NCI-H128 (cell line): ENCODE data around the gene SLFN12.
"Not testable (repeated sequence)": the region's sequence is repeated elsewhere in the genome, so short reads cannot be mapped to it uniquely, and the experiment has no call there.

Source experiments
- DNase-seq: peaks from one replicate; lab custom pipeline; 2025; ENCODE audit not compliant: unreplicated experiment; lab: John Stamatoyannopoulos, UW

The SLFN12 gene

GRCh38 chr17:35432176-35433074 lies at the start of gene SLFN12:
Gene SLFN12, minus strand, starts transcription at chr17:35432500. Its CDS starts 9,472 bp downstream, at chr17:35423028.
- no peak for DNase-seq

GRCh38 chr17:35479271-35479670 lies 47.0 kb upstream of the SLFN12 start:
- no peak for DNase-seq

GRCh38 chr17:35477248-35477647 lies 44.9 kb upstream of the SLFN12 start:
- no peak for DNase-seq

- no peak for DNase-seq
These were observed 44.1 kb upstream of the SLFN12 start for GRCh38 chr17:35476283-35476820.

GRCh38 chr17:35468475-35468874 lies 36.2 kb upstream of the SLFN12 start:
- DNase-seq: no peak

GRCh38 chr17:35467824-35468223 lies 35.5 kb upstream of the SLFN12 start:
- DNase-seq: no peak

- no peak for DNase-seq
These were observed 28.1 kb upstream of the SLFN12 start for GRCh38 chr17:35460354-35460851.

GRCh38 chr17:35454035-35454434 lies 21.7 kb upstream of the SLFN12 start:
- not testable (repeated sequence) for DNase-seq

- DNase-seq: no peak
These were observed 20.9 kb upstream of the SLFN12 start for GRCh38 chr17:35453171-35453570.

- DNase-seq: no peak
These were observed 17.2 kb upstream of the SLFN12 start for GRCh38 chr17:35449371-35449931.

GRCh38 chr17:35448899-35449227 lies 16.6 kb upstream of the SLFN12 start:
- DNase-seq: no peak

- DNase-seq: no peak
These were observed 16.1 kb upstream of the SLFN12 start, which contains the start of gene SLFN13 for GRCh38 chr17:35448214-35448898. Gene SLFN13, minus strand, starts transcription at chr17:35448766. Its CDS starts 3,086 bp downstream, at chr17:35445680.

- DNase-seq: no peak
These were observed 15.2 kb upstream of the SLFN12 start for GRCh38 chr17:35447499-35447898.

- DNase-seq: no peak
These were observed 6.1 kb upstream of the SLFN12 start for GRCh38 chr17:35438433-35438832.

GRCh38 chr17:35433075-35433894 lies 985 bp upstream of the SLFN12 start:
- no peak for DNase-seq

- DNase-seq: no peak
These were observed 2.6 kb downstream of the SLFN12 start for GRCh38 chr17:35429702-35430101.

- DNase-seq: no peak
These were observed 4.1 kb downstream of the SLFN12 start for GRCh38 chr17:35428229-35428628.

GRCh38 chr17:35423761-35424160 lies 8.5 kb downstream of the SLFN12 start:
- DNase-seq: no peak

GRCh38 chr17:35421069-35421468 lies 11.2 kb downstream of the SLFN12 start:
- not testable (repeated sequence) for DNase-seq

GRCh38 chr17:35416659-35417058 lies 15.6 kb downstream of the SLFN12 start:
- no peak for DNase-seq

GRCh38 chr17:35414707-35415106 lies 17.6 kb downstream of the SLFN12 start:
- DNase-seq: not testable (repeated sequence)
